ENCODE measurements around the gene RAD23A.
A peak's percentile ranks its signal among the peaks of the same experiment; 100 is the strongest.

- no peak for TF ChIP-seq POLR2A (IDR thresholded peaks at IDR 0.05)
- no peak for TF ChIP-seq CTCF (IDR thresholded peaks at IDR 0.05)
- peak in 1 of 3 donors; percentile 8 for TF ChIP-seq POLR2AphosphoS5 (IDR thresholded peaks at IDR 0.05)
These were observed 51.7 kb downstream of the RAD23A start for GRCh38 chr19:12997179-12997966.

Measured in breast epithelium (tissue), 3 donors.